Measurements from ENCODE around the gene CDHR5. TPM values are rescaled to one million over a fixed set of nuclear protein-coding genes. Genes with fewer than 3 reads are reported as not detected.

CDHR5 gene
- total RNA-seq, 2 donors from 2014 or later, result 140 to 310 TPM

DNA sequence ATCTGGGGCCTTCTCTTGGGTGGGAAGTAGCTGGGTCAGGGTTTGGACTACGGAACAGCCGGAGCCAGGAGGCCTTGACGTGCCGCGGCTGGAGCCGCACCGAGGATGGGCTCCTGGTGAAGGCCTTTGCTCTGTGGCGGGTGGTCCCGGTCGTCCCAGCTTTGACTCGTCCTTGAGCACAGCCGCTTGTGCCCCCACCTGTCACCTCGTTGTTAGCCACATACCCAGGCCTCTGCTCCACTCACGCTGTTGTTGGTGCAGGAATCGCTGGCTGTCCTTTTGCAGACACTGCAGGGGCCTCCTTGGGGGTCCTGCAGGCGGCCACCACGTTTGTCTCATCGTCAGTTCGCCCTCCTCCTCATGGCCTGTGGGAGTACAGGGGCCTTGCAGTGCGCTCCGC lies 31.4 kb downstream of the CDHR5 start:
- H3K27ac ChIP-seq, result no peak overlapping the region
- DNase-seq, result no peak
- no peaks in the 10 kb centered on the region for H3K4me1 ChIP-seq
- no peaks in the 10 kb centered on the region for H3K9me3 ChIP-seq
- intact Hi-C loops (cut with DNase I), result no loop called here
- H3K36me3 ChIP-seq, result peaks cover 13% of the 10 kb centered on the region
- TF ChIP-seq, protein P1, sequence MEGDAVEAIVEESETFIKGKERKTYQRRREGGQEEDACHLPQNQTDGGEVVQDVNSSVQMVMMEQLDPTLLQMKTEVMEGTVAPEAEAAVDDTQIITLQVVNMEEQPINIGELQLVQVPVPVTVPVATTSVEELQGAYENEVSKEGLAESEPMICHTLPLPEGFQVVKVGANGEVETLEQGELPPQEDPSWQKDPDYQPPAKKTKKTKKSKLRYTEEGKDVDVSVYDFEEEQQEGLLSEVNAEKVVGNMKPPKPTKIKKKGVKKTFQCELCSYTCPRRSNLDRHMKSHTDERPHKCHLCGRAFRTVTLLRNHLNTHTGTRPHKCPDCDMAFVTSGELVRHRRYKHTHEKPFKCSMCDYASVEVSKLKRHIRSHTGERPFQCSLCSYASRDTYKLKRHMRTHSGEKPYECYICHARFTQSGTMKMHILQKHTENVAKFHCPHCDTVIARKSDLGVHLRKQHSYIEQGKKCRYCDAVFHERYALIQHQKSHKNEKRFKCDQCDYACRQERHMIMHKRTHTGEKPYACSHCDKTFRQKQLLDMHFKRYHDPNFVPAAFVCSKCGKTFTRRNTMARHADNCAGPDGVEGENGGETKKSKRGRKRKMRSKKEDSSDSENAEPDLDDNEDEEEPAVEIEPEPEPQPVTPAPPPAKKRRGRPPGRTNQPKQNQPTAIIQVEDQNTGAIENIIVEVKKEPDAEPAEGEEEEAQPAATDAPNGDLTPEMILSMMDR (IDR thresholded peaks at IDR 0.05), result no peak
- no peak overlapping the region for H3K4me3 ChIP-seq
- no peaks in the 10 kb centered on the region for H3K27me3 ChIP-seq
- no peak overlapping the region for H3K9ac ChIP-seq (ENCODE audit: low read depth in 2 of 2, low read length in 2 of 2)

DNA sequence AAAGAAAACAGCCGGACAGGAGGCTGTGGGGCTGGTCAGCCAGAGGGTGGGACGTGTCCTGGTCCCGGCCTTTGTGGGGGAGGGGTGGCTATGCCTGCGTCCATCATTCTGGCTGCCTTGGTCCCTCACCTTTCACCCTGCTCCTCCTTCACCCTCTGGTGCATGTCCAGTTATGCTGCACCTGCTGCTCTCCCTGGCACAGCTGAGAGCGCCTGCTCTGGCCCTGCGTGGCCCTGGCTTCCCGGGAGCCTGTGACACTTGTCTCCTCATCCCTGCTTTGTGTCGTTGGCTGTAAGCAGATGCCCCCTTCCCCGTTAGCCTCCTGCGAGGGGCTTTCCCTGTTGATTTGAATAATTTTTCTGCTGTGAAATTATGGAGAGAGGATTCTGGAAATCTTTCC lies 31.8 kb downstream of the CDHR5 start:
- no peaks in the 10 kb centered on the region for H3K9me3 ChIP-seq
- intact Hi-C loops (cut with DNase I), result no loop called here
- H3K27ac ChIP-seq, result no peak overlapping the region
- no peak overlapping the region for H3K9ac ChIP-seq (ENCODE audit: low read depth in 2 of 2, low read length in 2 of 2)
- no peaks in the 10 kb centered on the region for H3K4me1 ChIP-seq
- peaks cover 13% of the 10 kb centered on the region for H3K36me3 ChIP-seq
- DNase-seq, result no peak
- TF ChIP-seq, protein P1 (IDR thresholded peaks at IDR 0.05), result no peak
- no peaks in the 10 kb centered on the region for H3K27me3 ChIP-seq
- H3K4me3 ChIP-seq, result no peak overlapping the region

DNA sequence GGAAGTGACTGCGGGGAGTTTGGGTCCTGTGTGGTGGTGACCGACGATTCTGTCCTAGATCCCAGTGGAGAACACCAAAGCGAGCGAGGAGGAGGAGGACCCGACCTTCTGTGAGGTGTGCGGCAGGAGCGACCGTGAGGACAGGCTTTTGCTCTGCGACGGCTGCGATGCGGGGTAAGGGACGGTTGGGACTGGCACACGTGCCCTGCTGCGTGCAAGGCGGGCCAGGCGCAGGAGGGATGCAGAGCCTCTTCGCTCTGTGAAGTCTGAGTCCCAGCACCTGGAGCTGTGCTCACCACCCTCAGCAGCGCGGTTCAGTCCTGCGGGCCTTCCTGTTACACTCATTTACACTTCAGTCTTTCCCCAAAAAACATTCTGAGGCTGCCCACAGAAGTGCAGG lies 32.3 kb downstream of the CDHR5 start:
- no peak overlapping the region for H3K9ac ChIP-seq (ENCODE audit: low read depth in 2 of 2, low read length in 2 of 2)
- no peak overlapping the region for H3K27ac ChIP-seq
- H3K4me1 ChIP-seq, result no peaks in the 10 kb centered on the region
- intact Hi-C loops (cut with DNase I), result no loop called here
- no peaks in the 10 kb centered on the region for H3K27me3 ChIP-seq
- TF ChIP-seq, protein P1 (IDR thresholded peaks at IDR 0.05), result no peak
- H3K36me3 ChIP-seq, result peaks cover 13% of the 10 kb centered on the region
- no peak overlapping the region for H3K4me3 ChIP-seq
- DNase-seq, result no peak
- no peaks in the 10 kb centered on the region for H3K9me3 ChIP-seq

DNA sequence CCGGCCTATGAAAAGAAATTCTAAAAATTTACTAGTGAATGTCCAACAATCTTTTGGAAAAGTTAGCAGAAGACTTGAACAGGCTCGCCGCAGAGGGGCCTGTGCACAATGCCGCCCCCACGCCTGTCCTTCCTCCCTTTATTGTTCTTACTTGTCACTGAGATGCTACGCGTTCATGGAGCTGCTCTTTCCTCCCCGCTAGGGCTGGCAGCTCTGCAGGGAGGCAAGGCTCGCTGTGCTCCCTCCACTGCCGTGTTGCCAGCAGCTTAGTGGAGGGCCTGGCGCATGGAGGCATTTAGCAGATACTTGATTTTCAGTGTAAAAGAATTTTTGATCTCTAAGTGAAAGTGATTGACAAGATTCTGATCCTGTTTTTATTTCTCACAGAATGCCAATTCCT lies 33.8 kb downstream of the CDHR5 start:
- intact Hi-C loops (cut with DNase I), result no loop called here
- no peaks in the 10 kb centered on the region for H3K4me1 ChIP-seq
- no peaks in the 10 kb centered on the region for H3K27me3 ChIP-seq
- H3K9me3 ChIP-seq, result no peaks in the 10 kb centered on the region
- H3K4me3 ChIP-seq, result no peak overlapping the region
- TF ChIP-seq, protein P1 (IDR thresholded peaks at IDR 0.05), result no peak
- peaks cover 25% of the 10 kb centered on the region for H3K36me3 ChIP-seq
- no peak for DNase-seq
- no peak overlapping the region for H3K9ac ChIP-seq (ENCODE audit: low read depth in 2 of 2, low read length in 2 of 2)
- H3K27ac ChIP-seq, result no peak overlapping the region

DNA sequence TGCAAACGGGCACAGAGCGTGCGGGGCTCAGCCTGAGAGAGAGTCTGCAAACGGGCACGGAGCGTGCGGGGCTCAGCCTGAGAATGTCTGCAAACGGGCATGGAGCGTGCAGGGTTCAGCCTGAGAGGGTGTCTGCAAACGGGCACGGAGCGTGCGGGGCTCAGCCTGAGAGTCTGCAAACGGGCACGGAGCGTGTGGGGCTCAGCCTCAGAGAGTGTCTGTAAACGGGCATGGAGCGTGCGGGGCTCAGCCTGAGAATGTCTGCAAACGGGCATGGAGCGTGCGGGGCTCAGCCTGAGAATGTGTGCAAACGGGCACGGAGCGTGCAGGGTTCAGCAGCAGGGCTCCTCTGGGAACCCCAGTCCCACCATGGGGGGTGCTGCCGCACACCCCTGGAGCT lies 35.0 kb downstream of the CDHR5 start:
- TF ChIP-seq, protein P1 (IDR thresholded peaks at IDR 0.05), result no peak
- Histone ChIP-seq H3K36me3 (peaks cover 25% of the 10 kb centered on the region), H3K27me3 (no peaks in the 10 kb centered on the region), H3K27ac (no peak overlapping the region), H3K4me3 (no peak overlapping the region), H3K9me3 (no peaks in the 10 kb centered on the region), H3K4me1 (no peaks in the 10 kb centered on the region), H3K9ac (ENCODE audit: low read depth in 2 of 2, low read length in 2 of 2) (no peak overlapping the region)
- intact Hi-C loops (cut with DNase I), result no loop called here
- DNase-seq, result no peak

DNA sequence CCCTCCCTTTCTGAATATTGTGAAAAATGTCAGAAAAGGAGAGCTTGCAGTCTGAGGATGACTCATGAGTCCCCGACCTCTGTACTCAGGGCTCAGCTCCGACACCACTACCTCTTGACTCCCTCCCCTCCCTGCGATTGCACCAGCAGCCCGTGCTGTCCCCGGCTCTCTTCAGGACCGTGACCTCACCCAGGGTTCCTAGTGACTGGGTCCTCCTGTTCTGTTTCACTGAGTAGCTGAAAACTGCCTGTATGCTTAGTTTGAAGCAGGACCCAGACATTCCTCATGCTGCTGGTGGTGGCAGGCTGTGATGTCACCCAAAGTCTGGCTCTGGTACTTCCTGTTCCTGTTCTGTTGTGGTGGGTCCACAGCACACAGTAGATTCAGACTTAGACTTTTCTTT lies 36.8 kb downstream of the CDHR5 start:
- peaks cover 17% of the 10 kb centered on the region for H3K36me3 ChIP-seq
- H3K4me1 ChIP-seq, result no peaks in the 10 kb centered on the region
- H3K27me3 ChIP-seq, result no peaks in the 10 kb centered on the region
- DNase-seq, result no peak
- no peak overlapping the region for H3K27ac ChIP-seq
- no peaks in the 10 kb centered on the region for H3K9me3 ChIP-seq
- intact Hi-C loops (cut with DNase I), result no loop called here
- no peak overlapping the region for H3K4me3 ChIP-seq
- no peak overlapping the region for H3K9ac ChIP-seq (ENCODE audit: low read depth in 2 of 2, low read length in 2 of 2)
- TF ChIP-seq, protein P1 (IDR thresholded peaks at IDR 0.05), result no peak
